Measurements from ENCODE around the gene NRXN2. TPM values are rescaled to one million over a fixed set of nuclear protein-coding genes. Genes with fewer than 3 reads are reported as not detected.
"Not testable (repeated sequence)": the region's sequence is repeated elsewhere in the genome, so short reads cannot be mapped to it uniquely, and the experiment has no call there.

Gene NRXN2
- total and polyA plus RNA-seq, 7 donors = 0.44 to 5.2 (median 1.9) TPM

DNA sequence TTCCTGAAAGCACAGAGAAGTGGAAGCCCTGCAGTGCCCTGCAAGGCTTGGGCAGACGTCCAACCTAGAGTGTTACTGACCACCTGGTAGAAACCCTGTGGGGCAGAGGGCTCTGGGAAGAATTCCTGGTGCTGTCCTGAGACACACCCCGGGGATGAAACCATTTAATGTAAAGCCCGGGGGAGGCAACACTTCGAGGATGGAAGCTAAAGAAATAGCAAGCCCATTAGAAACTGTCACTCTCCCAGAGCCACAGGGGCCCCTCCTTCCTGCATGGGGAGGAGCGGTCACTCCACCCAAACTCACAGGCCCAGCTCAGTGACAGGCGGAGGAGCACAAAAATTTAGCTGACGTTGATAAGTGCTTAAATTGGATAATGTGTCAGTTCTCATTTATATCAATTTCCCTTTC is 57.6 kb downstream of the NRXN2 start:
- no peak overlapping the region for H3K4me3 ChIP-seq
- 55 to 60% (median 59%) methylated on average over 7 of the region's 7 CpGs for WGBS, 3 donors
- no peaks in the 10 kb centered on the region for H3K4me1 ChIP-seq
- intact Hi-C loops (cut with DNase I) = no loop called here
- TF ChIP-seq, protein P1, sequence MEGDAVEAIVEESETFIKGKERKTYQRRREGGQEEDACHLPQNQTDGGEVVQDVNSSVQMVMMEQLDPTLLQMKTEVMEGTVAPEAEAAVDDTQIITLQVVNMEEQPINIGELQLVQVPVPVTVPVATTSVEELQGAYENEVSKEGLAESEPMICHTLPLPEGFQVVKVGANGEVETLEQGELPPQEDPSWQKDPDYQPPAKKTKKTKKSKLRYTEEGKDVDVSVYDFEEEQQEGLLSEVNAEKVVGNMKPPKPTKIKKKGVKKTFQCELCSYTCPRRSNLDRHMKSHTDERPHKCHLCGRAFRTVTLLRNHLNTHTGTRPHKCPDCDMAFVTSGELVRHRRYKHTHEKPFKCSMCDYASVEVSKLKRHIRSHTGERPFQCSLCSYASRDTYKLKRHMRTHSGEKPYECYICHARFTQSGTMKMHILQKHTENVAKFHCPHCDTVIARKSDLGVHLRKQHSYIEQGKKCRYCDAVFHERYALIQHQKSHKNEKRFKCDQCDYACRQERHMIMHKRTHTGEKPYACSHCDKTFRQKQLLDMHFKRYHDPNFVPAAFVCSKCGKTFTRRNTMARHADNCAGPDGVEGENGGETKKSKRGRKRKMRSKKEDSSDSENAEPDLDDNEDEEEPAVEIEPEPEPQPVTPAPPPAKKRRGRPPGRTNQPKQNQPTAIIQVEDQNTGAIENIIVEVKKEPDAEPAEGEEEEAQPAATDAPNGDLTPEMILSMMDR (IDR thresholded peaks at IDR 0.05) = no peak
- no peak overlapping the region for H3K27ac ChIP-seq
- H3K36me3 ChIP-seq (ENCODE audit: insufficient read depth in 1 of 2, low read depth in 1 of 2) = no peaks in the 10 kb centered on the region
- no peaks in the 10 kb centered on the region for H3K27me3 ChIP-seq (ENCODE audit: insufficient read depth in 3 of 3, low read length in 2 of 3)
- ATAC-seq = peak in 1 of 4 donors; percentile 30
- peak; percentile 18 to 60 for DNase-seq
- no peaks in the 10 kb centered on the region for H3K9me3 ChIP-seq

DNA sequence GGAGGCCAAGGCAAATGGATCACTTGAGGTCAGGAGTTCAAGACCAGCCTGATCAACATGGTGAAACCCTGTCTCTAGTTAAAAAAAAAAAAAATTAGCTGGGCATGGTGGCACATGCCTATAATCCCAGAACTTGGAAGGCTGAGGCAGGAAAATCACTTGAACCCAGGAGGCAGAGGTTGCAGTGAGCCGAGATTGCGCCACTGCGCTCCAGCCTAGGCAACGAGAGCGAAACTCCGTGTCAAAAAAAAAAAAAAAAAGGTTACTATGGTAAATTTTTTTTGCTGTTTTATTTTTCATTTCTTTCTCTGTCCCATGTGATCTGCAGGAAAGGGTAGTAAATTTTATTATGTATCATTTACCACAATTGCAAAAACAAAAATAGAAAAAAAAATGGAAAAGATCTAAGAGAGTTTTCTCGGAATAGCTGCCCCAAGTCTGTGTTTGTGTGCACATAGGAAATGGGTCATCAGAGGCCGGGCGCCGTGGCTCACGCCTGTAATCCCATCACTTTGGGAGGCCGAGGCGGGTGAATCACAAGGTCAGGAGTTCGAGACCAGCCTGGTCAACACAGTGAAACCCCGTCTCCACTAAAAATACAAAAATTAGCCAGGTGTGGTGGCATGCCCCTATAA is 58.6 kb downstream of the NRXN2 start:
- ATAC-seq; H3K4me1 ChIP-seq; H3K36me3 ChIP-seq (ENCODE audit: insufficient read depth in 1 of 2, low read depth in 1 of 2); H3K9me3 ChIP-seq; intact Hi-C loops (cut with DNase I); H3K4me3 ChIP-seq; H3K27me3 ChIP-seq (ENCODE audit: insufficient read depth in 3 of 3, low read length in 2 of 3); H3K27ac ChIP-seq: not testable (repeated sequence)
- WGBS, 3 donors = 84 to 91% (median 88%) methylated on average over 15 of the region's 15 CpGs
- peak; percentile 27 to 65 for DNase-seq

DNA sequence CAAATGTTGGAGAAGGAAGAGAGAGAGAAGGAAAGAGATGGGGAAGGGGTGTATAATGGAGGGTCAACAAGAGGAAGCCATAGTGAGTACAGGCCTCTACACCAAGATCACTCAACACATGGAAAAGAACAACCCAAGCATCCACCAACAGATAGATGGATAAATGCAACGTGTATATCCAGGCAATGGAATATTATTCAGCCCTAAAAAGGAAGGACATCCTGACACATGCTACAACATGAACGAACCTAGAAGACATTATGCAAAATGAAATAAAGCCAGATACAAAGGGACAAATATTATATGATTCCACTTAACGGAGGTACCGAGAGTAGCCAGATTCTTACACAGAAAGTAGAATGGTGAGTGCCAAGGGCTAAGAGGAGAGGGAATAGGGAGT is 59.3 kb downstream of the NRXN2 start:
- intact Hi-C loops (cut with DNase I) = no loop called here
- no peak for ATAC-seq
- Histone ChIP-seq H3K27me3 (ENCODE audit: insufficient read depth in 3 of 3, low read length in 2 of 3) (peaks cover 0 to 5% (median 0%) of the 10 kb centered on the region in 3 donors), H3K36me3 (ENCODE audit: insufficient read depth in 1 of 2, low read depth in 1 of 2) (no peaks in the 10 kb centered on the region), H3K4me1 (no peaks in the 10 kb centered on the region), H3K27ac (no peak overlapping the region), H3K9me3 (no peaks in the 10 kb centered on the region), H3K4me3 (no peak overlapping the region)
- TF ChIP-seq, protein P1 (IDR thresholded peaks at IDR 0.05) = no peak
- no peak for DNase-seq
- 92 to 97% (median 95%) methylated on average over 4 of the region's 4 CpGs for WGBS, 3 donors

DNA sequence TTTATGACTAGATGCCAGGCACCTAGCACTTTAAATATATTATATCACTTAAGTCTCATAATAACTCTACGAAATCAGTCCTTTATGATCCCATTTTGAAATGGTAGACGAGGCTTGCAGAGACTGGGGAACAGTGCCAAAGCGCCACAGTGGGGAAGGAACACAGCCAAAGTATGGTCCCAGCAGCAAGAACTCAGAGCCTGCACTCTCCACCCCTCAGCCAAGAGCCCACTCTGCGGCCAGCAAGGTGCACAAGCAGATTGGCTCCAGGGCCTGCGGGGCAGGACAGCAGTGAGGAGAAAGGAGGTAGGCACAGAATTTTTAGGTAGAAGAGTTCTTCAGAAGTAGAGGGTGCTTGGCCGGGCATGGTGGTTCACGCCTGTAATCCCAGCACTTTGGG is 61.4 kb downstream of the NRXN2 start:
- ATAC-seq = no peak
- Histone ChIP-seq H3K27ac (peak overlapping the region; percentile 41), H3K27me3 (ENCODE audit: insufficient read depth in 3 of 3, low read length in 2 of 3) (peaks cover 0 to 5% (median 0%) of the 10 kb centered on the region in 3 donors), H3K9me3 (no peaks in the 10 kb centered on the region), H3K36me3 (ENCODE audit: insufficient read depth in 1 of 2, low read depth in 1 of 2) (no peaks in the 10 kb centered on the region), H3K4me3 (no peak overlapping the region), H3K4me1 (no peaks in the 10 kb centered on the region)
- WGBS, 3 donors = 56 to 71% (median 57%) methylated on average over 7 of the region's 7 CpGs
- TF ChIP-seq, protein P1 (IDR thresholded peaks at IDR 0.05) = no peak
- intact Hi-C loops (cut with DNase I) = no loop called here
- peak in 1 of 2 donors; percentile 55 for DNase-seq

DNA sequence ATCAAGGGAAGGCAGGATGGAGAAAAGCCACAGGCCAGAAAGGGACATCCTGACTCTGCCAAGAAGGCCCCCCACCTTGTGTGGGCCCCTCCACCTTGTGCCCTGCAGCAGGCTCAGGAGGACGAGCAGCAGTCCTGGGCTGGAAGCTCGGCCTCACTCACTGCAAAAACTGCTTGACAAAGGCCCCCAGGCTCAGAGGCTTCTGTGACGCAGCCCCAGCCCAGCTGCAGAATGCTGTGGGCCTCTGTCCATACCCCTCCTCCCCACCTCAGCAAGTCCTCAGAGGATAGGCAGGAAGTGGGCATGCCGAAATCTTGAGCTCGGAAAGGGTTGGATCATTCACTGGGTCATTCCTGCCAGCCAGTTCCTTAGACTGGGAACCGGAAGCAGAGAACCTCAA is 61.9 kb downstream of the NRXN2 start:
- peak; percentile 50 to 73 (median 55) for ATAC-seq
- Histone ChIP-seq H3K4me1 (no peaks in the 10 kb centered on the region), H3K27ac (peak overlapping the region; percentile 41), H3K36me3 (ENCODE audit: insufficient read depth in 1 of 2, low read depth in 1 of 2) (no peaks in the 10 kb centered on the region), H3K4me3 (peak overlapping the region; percentile 51), H3K27me3 (ENCODE audit: insufficient read depth in 3 of 3, low read length in 2 of 3) (peaks cover 0 to 5% (median 0%) of the 10 kb centered on the region in 3 donors), H3K9me3 (no peaks in the 10 kb centered on the region)
- TF ChIP-seq, protein P1 (IDR thresholded peaks at IDR 0.05) = no peak
- WGBS, 3 donors = 45 to 54% (median 46%) methylated on average over 6 of the region's 6 CpGs
- intact Hi-C loops (cut with DNase I) = no loop called here
- peak; percentile 63 to 83 for DNase-seq
